GM19324 (cell line): ENCODE measurements around the gene SRGAP2C.
"Not testable (repeated sequence)": the region's sequence is repeated elsewhere in the genome, so short reads cannot be mapped to it uniquely, and the experiment has no call there.

ENCODE experiments used
- ATAC-seq: cut with Tn5 transposase; IDR thresholded peaks from one replicate; pipeline ENCODE4 v1.9.1; 2021; ENCODE audit warnings: mild to moderate bottlenecking, moderate library complexity; ENCODE audit not compliant: unreplicated experiment, low FRiP score

The SRGAP2C gene

GRCh38 chr1:121366171-121366570 lies 181.4 kb downstream of the SRGAP2C start:
- ATAC-seq, result not testable (repeated sequence)

GRCh38 chr1:121368910-121369309 lies 184.1 kb downstream of the SRGAP2C start:
- not testable (repeated sequence) for ATAC-seq

- not testable (repeated sequence) for ATAC-seq
Measured at GRCh38 chr1:121369959-121370358, 185.2 kb downstream of the SRGAP2C start.

GRCh38 chr1:121374851-121375367 lies 190.1 kb downstream of the SRGAP2C start:
- not testable (repeated sequence) for ATAC-seq

- ATAC-seq, result not testable (repeated sequence)
Measured at GRCh38 chr1:121376986-121377385, 192.2 kb downstream of the SRGAP2C start.

- not testable (repeated sequence) for ATAC-seq
Measured at GRCh38 chr1:121378757-121379156, 194.0 kb downstream of the SRGAP2C start.

GRCh38 chr1:121384754-121385153 lies 200.0 kb downstream of the SRGAP2C start:
- not testable (repeated sequence) for ATAC-seq

- ATAC-seq, result not testable (repeated sequence)
Measured at GRCh38 chr1:121385162-121385561, 200.4 kb downstream of the SRGAP2C start.

GRCh38 chr1:121385563-121386288 lies 201.0 kb downstream of the SRGAP2C start:
- ATAC-seq, result not testable (repeated sequence)

GRCh38 chr1:121386319-121386948 lies 201.7 kb downstream of the SRGAP2C start:
- ATAC-seq, result not testable (repeated sequence)

GRCh38 chr1:121389895-121390560 lies 205.3 kb downstream of the SRGAP2C start:
- not testable (repeated sequence) for ATAC-seq

- ATAC-seq, result not testable (repeated sequence)
Measured at GRCh38 chr1:121392130-121392529, 207.4 kb downstream of the SRGAP2C start.

- not testable (repeated sequence) for ATAC-seq
Measured at GRCh38 chr1:121395718-121396201, 211.0 kb downstream of the SRGAP2C start.

GRCh38 chr1:121396335-121397081 lies 211.7 kb downstream of the SRGAP2C start:
- ATAC-seq, result not testable (repeated sequence)

- ATAC-seq, result not testable (repeated sequence)
Measured at GRCh38 chr1:121397101-121397500, 212.3 kb downstream of the SRGAP2C start.

GRCh38 chr1:121399193-121399592 lies 214.4 kb downstream of the SRGAP2C start:
- ATAC-seq, result not testable (repeated sequence)

GRCh38 chr1:121400108-121400507 lies 215.3 kb downstream of the SRGAP2C start:
- not testable (repeated sequence) for ATAC-seq

GRCh38 chr1:121400541-121401310 lies 216.0 kb downstream of the SRGAP2C start:
- ATAC-seq, result not testable (repeated sequence)

GRCh38 chr1:121401375-121401955 lies 216.7 kb downstream of the SRGAP2C start:
- ATAC-seq, result not testable (repeated sequence)
